Activated gamma-delta T cell treated with Interleukin-2 at 50 U/mL for 16 hours (primary cell): Measurements from ENCODE around the gene TMPRSS2.
A peak's percentile ranks its signal among the peaks of the same experiment; 100 is the strongest.
"Not testable (repeated sequence)": the region's sequence is repeated elsewhere in the genome, so short reads cannot be mapped to it uniquely, and the experiment has no call there.

Experiments
- DNase-seq: peaks from one replicate; pipeline ENCODE4 v3.0.0-alpha.2; 2020

Gene TMPRSS2

DNA sequence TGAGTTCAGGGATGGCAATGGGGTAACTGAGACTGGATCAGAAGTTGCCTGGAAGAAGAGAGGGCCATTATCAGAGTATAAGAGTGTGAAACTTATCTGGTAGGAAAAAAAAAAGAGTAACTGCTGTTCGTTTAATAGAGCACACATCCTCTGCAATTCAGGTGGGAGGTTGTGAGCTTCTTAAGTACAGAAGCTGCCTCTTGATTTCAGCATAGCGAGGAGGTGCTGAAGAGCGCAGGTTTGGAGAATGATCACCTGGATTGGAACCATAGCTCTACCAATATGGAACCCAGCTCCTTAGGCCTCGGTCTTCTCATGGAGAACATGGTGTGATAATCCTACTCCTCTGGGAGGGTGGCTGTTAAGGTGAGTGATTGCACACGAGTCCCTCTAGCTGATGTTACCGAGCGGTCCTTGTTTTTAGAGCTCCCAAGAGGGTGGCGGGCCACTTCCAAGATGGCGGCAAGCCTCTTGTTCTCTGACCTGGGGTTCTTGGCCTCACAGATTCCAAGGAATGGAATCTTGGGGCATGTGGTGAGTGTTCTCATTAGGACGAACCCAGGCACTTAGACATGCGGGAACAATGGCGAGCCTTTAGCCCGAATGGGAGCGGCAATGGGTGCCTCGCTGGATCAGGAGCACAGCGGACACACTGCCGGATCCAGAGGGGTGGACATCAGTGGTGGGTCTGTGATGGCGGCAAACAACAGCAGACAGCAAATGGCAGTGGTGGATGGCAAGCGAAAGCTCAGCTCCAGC, 85.2 kb downstream of the TMPRSS2 start:
- DNase-seq = no peak

DNA sequence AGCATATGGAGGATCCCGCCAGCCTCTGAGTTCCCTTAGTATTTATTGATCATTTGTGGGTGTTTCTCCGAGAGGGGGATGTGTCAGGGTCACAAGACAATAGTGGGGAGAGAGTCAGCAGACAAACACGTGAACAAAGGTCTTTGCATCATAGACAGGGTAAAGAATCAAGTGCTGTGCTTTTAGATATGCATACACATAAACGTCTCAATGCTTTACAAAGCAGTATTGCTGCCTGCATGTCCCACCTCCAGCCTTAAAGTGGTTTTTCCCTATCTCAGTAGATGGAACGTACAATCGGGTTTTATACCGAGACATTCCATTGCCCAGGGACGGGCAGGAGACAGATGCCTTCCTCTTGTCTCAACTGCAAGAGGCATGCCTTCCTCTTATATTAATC, 87.0 kb downstream of the TMPRSS2 start:
- not testable (repeated sequence) for DNase-seq

DNA sequence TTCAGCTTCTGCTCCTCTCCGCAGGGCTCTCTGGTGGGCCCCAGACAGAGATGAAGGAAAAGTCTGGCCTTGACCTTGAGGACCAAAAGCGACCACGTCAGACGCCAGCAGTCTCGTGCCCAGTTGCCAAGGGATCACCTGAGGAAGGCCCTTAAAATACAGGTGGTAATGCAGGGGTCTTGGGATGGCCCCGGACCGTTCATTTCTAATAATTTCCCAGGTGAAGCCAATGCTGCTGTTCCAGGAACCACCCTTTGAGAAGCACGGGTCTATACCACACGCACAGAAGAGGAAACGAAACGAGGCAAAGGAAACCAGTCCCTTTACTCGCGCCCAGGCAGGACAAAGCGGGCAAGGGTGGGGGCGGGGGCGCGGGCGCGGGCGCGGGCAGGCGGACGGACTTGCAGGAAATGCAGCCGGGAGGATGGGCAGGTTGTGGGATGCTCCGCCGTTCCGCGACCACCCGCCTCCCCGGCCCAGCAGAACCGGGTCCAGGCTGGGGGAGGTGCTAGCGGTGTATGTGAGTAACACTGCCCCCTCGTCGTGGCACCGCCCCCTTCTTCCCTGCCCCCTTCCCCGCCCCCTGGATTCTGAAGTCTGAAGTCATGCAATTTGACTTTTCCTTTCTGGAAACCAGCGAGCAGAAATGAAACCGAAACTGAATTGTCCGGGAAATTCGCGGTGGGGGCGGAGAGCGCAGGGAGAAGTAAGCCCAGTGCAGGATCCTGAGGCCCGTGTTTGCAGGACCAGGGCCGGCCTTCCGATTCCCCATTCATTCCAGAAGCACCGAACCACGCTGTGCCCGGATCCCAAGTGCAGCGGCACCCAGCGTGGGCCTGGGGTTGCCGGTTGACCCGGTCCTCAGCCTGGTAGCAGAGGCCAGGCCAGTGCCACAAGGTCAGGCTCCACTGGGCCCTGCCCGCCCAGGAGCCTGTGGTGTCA, 87.8 kb downstream of the TMPRSS2 start:
- peak; percentile 36 for DNase-seq

DNA sequence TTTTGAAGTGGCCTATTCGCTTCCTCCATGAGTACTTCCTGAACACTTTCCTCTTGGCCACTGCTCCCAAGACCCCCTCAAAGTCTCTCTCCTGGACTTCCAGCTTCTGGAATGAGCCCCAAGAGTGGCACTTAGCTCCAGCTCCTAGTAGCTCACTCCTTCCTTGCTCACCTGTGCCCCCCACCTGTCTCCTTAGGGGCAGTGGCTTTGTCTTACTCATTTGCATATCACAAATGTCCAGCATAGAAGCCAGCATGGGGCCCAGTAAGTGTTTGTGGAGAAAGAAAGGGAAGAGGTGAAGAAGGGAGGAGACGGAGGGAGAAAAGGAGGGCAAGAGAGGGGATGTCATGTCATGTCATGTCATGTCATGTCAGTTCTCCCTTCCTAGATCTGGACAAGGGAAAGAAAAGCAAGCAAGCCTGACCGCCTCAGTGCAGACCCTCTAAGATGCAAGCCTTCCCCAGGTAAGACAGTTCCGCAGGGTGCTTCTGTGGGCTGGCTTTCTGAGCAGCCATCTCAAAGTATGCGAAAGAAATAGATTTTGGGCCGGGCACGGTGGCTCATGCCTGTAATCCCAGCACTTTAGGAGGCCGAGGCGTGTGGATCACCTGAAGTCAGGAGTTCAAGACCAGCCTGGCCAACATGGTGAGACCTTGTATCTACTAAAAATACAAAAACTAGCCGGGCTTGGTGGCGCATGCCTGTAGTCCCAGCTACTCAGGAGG, 88.8 kb downstream of the TMPRSS2 start:
- no peak for DNase-seq

DNA sequence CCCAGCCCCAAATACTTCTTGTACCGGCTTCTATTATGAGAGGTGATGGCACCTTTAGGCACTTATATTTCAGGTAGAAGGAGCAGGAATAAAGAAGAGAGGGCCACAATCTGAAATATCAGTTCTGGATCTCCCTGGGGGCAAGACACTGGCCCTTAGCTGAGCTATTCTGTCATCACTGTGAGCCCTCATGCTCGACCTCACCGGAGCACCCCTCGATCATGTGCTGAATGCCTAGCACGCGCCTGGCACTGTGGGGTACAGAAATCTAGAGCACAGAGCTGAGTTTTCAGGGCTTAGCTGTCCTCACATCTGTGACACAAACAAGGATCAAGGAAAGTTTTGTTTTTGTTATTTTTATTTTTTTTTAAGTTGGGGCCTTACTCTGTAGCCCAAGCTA, 89.6 kb downstream of the TMPRSS2 start:
- no peak for DNase-seq

DNA sequence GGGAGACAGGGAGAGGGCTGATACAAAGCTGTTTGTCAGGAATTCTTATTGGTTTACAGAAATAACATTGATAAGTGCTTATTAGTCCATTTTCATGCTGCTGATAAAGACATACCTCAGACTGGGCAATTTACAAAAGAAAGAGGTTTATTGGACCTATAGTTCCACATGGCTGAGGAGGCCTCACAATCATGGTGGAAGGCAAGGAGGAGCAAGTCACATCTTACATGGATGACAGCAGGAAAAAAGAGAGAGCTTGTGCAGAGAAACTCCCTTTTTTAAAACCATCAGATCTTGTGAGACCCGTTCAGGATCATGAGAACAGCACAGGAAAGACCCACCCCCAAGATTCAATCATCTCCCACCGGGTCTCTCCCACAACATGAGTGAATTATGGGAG, 90.5 kb downstream of the TMPRSS2 start:
- DNase-seq = not testable (repeated sequence)
